K562 (cell line): Measurements from ENCODE around the gene TNFSF13. TPM values are rescaled to one million over a fixed set of nuclear protein-coding genes. Genes with fewer than 3 reads are reported as not detected.
A peak's percentile ranks its signal among the peaks of the same experiment; 100 is the strongest.

Source experiments
- ATF7 ChIP-seq: fragments of 450-650 bp; IDR thresholded peaks from 2 replicates; pipeline ENCODE4 v1.7.1; 2014; ENCODE audit warnings: mild to moderate bottlenecking, moderate library complexity
- BDP1 ChIP-seq: IDR thresholded peaks from 3 replicates; pipeline ENCODE4 v1.6.1; 2011; ENCODE audit not compliant: insufficient read length, insufficient read depth
- CEBPB ChIP-seq: fragments of 450-650 bp; IDR thresholded peaks from 2 replicates; pipeline ENCODE4 v1.6.1; 2016; ENCODE audit warnings: missing genetic modification characterization, missing compliant biosample characterization
- EP400 ChIP-seq: fragments of 450-650 bp; IDR thresholded peaks from 2 replicates; pipeline ENCODE4 v1.6.1; 2017; ENCODE audit warnings: antibody characterized with exemption, mild to moderate bottlenecking, moderate library complexity
- ETV1 ChIP-seq: fragments of 450-650 bp; conservative IDR thresholded peaks from 2 replicates; pipeline ENCODE4 v1.6.1; 2016; ENCODE audit warnings: missing genetic modification characterization, control low read depth, low read depth, missing compliant biosample characterization
- MXI1 ChIP-seq: IDR thresholded peaks from 2 replicates; pipeline ENCODE4 v1.6.1; 2011; ENCODE audit warnings: low read depth, mild to moderate bottlenecking, improper control_type of control experiment, low read length
- PTTG1 ChIP-seq: fragments of 450-650 bp; IDR thresholded peaks from 2 replicates; pipeline ENCODE4 v1.6.1; 2016; ENCODE audit warnings: low read depth, mild to moderate bottlenecking, missing genetic modification characterization, missing compliant biosample characterization
- RBFOX2 ChIP-seq: fragments of 200-400 bp; formaldehyde crosslinking; IDR thresholded peaks from 2 replicates; pipeline ENCODE4 v1.6.1; 2017; ENCODE audit warnings: low read depth, mild to moderate bottlenecking, low read length, moderate library complexity
- RBM34 ChIP-seq: fragments of 200-400 bp; formaldehyde crosslinking; IDR thresholded peaks from 2 replicates; pipeline ENCODE4 v1.6.1; 2018; ENCODE audit warnings: low read length, borderline replicate concordance; ENCODE audit not compliant: insufficient read depth
- SNRNP70 ChIP-seq: fragments of 200-400 bp; formaldehyde crosslinking; optimal IDR thresholded peaks from 2 replicates; pipeline ENCODE3; 2017; ENCODE audit warnings: low read depth, low read length
- ZNF436 ChIP-seq: fragments of 250-450, 450-650 bp; sonication (Bioruptor Pico); formaldehyde crosslinking; IDR thresholded peaks from 2 replicates; pipeline ENCODE4 v1.7.0; 2020; ENCODE audit warnings: mild to moderate bottlenecking
- polyA plus RNA-seq, 8 experiments: library from polyadenylated mRNA; depleted of rRNA in 4 of 8; stranded (reverse) in 5 of 8; unstranded in 3 of 8; fragments of >200 nt; fragmentation: Nextera tagmentation in 2 of 8; fragmentation: Illumina TruSeq in 1 of 8; extraction: Ambion mirVana in 2 of 8; extraction: Trizol in 1 of 8; gene quantifications; 2 replicates each; pipeline versions ENCODE4 v1.2.1 to v1.2.3, GENCODE V29; 2011 to 2014; ENCODE audit warnings: inconsistent platforms in 1 of 8, missing spikeins in 1 of 8
- total RNA-seq, 7 experiments: library from RNA; depleted of rRNA in 6 of 7; stranded (reverse); fragments of >200 nt in 6 of 7; fragmentation: Illumina TruSeq in 2 of 7; extraction: Trizol in 2 of 7; gene quantifications; 2 replicates each; pipeline versions ENCODE4 v1.2.1 to v1.2.3, GENCODE V29; 2011 to 2021; ENCODE audit warnings: low replicate concordance in 1 of 7
- TF ChIP-seq, protein P1 (sequence below): fragments of 250-450 bp; sonication (Bioruptor Pico); IDR thresholded peaks from 2 replicates; pipeline ENCODE4 v1.8.0; 2021; ENCODE audit warnings: borderline replicate concordance, mild to moderate bottlenecking, moderate library complexity; ENCODE audit not compliant: poor library complexity, severe bottlenecking
- TF ChIP-seq, protein P2 (sequence below): fragments of 450-650 bp; IDR thresholded peaks from 2 replicates; pipeline ENCODE4 v1.6.1; 2016; ENCODE audit warnings: mild to moderate bottlenecking
- TF ChIP-seq, protein P3 (sequence below): fragments of 450-650 bp; formaldehyde crosslinking; IDR thresholded peaks from 2 replicates; pipeline ENCODE4 v1.4.0; 2022; ENCODE audit warnings: missing genetic modification characterization
- TF ChIP-seq, protein P4 (sequence below), 2 experiments: IDR thresholded peaks; 2 replicates each; pipeline ENCODE4 v1.6.1; 2011; ENCODE audit warnings: borderline replicate concordance in 1 of 2, control low read depth in 1 of 2, low read depth in 1 of 2, low read length in 1 of 2, mild to moderate bottlenecking in 1 of 2, mixed read lengths in 1 of 2, moderate library complexity in 1 of 2; ENCODE audit not compliant: insufficient read depth in 1 of 2, insufficient read length in 1 of 2, poor library complexity in 1 of 2, severe bottlenecking in 1 of 2; ENCODE audit errors: extremely low read depth in 1 of 2
- TF ChIP-seq, protein P5 (sequence below), 2 experiments: fragments of 450-650 bp in 1 of 2; sonication (generic) in 1 of 2; formaldehyde crosslinking in 1 of 2; IDR thresholded peaks in 1 of 2; conservative IDR thresholded peaks in 1 of 2; 2 replicates each; pipeline versions ENCODE4 v1.6.1 to v1.8.1; 2016 to 2023; ENCODE audit warnings: mild to moderate bottlenecking in 2 of 2, moderate library complexity in 2 of 2, inconsistent platforms in 1 of 2, missing genetic modification reagents in 1 of 2
- TF ChIP-seq, protein P6 (sequence below): sonication (generic); formaldehyde crosslinking; IDR thresholded peaks from 2 replicates; pipeline ENCODE4 v1.9.0; 2022; ENCODE audit warnings: mild to moderate bottlenecking, missing genetic modification reagents
- TF ChIP-seq, protein P7 (sequence below): sonication (generic); formaldehyde crosslinking; IDR thresholded peaks from 2 replicates; pipeline ENCODE4 v1.8.0; 2022; ENCODE audit warnings: mild to moderate bottlenecking, missing genetic modification reagents

Gene TNFSF13
- total and polyA plus RNA-seq, 9 of the 15 experiments (the other 6 are each of a cell fraction or from before 2014, with no cell fraction given), result 0.04 to 0.51 (median 0.19) TPM; not detected in 1

DNA sequence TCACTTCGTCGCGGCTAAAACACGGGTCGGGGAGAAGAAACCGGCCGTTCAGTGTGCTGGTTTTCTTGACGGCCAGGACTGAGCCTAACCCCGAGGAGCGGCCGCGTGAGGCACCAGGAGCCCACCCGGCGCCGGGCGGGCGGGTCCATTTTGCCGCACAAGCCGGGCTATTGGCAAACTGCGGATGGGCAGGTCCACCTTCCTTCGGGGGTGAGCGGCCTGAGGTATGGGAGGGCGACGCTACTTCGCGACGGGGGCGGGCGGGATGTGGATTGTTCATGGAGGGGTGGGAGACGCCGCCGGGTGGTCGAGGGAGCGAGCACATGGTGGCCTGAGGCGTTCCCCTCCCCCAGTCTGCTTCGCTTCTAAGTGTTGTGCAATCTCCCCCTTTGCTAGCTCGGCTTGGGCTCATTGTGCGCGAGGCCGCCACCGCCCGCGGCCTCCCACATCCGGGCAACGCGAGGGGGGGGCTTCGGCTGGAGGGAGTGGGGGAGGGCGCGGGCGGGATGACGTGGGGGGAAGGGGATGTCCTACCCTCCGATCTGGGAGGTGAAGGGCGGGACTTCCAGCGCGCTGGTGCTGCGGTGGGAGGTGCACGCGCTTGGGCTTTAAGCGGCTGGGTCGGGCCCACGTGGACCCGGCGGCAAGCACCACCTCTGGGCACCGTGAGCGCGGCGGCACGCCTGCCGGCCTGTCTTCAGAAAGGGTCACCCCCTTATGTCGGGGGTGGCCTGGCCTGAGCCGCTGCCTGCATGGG, 15.0 kb downstream of the TNFSF13 start (continued):
- TF ChIP-seq, protein P1, sequence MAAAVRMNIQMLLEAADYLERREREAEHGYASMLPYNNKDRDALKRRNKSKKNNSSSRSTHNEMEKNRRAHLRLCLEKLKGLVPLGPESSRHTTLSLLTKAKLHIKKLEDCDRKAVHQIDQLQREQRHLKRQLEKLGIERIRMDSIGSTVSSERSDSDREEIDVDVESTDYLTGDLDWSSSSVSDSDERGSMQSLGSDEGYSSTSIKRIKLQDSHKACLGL (CRISPR knock-in tag), result peak; percentile 84
- TF ChIP-seq ZNF436 (CRISPR knock-in tag) (no peak), MXI1 (peak; percentile 87), ETV1 (peak; percentile 89), EP400 (peak; percentile 79), ATF7 (peak; percentile 70), SNRNP70 (peak; percentile 27), PTTG1 (tag) (no peak), CEBPB (tag) (peak; percentile 98), RBM34 (no peak), RBFOX2 (peak; percentile 90), BDP1 (no peak)
- TF ChIP-seq, protein P2, sequence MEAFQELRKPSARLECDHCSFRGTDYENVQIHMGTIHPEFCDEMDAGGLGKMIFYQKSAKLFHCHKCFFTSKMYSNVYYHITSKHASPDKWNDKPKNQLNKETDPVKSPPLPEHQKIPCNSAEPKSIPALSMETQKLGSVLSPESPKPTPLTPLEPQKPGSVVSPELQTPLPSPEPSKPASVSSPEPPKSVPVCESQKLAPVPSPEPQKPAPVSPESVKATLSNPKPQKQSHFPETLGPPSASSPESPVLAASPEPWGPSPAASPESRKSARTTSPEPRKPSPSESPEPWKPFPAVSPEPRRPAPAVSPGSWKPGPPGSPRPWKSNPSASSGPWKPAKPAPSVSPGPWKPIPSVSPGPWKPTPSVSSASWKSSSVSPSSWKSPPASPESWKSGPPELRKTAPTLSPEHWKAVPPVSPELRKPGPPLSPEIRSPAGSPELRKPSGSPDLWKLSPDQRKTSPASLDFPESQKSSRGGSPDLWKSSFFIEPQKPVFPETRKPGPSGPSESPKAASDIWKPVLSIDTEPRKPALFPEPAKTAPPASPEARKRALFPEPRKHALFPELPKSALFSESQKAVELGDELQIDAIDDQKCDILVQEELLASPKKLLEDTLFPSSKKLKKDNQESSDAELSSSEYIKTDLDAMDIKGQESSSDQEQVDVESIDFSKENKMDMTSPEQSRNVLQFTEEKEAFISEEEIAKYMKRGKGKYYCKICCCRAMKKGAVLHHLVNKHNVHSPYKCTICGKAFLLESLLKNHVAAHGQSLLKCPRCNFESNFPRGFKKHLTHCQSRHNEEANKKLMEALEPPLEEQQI, result no peak
- TF ChIP-seq, protein P3, sequence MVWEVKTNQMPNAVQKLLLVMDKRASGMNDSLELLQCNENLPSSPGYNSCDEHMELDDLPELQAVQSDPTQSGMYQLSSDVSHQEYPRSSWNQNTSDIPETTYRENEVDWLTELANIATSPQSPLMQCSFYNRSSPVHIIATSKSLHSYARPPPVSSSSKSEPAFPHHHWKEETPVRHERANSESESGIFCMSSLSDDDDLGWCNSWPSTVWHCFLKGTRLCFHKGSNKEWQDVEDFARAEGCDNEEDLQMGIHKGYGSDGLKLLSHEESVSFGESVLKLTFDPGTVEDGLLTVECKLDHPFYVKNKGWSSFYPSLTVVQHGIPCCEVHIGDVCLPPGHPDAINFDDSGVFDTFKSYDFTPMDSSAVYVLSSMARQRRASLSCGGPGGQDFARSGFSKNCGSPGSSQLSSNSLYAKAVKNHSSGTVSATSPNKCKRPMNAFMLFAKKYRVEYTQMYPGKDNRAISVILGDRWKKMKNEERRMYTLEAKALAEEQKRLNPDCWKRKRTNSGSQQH, result no peak
- TF ChIP-seq, protein P4, sequence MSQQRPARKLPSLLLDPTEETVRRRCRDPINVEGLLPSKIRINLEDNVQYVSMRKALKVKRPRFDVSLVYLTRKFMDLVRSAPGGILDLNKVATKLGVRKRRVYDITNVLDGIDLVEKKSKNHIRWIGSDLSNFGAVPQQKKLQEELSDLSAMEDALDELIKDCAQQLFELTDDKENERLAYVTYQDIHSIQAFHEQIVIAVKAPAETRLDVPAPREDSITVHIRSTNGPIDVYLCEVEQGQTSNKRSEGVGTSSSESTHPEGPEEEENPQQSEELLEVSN (IDR thresholded peaks at IDR 0.05; ENCODE audit: borderline replicate concordance in 1 of 2, extremely low read depth in 1 of 2, insufficient read depth in 1 of 2, insufficient read length in 1 of 2, low read depth in 1 of 2, low read length in 1 of 2, poor library complexity in 1 of 2, severe bottlenecking in 1 of 2), result peak in 1 of 2 experiments; percentile 36
- TF ChIP-seq, protein P5, sequence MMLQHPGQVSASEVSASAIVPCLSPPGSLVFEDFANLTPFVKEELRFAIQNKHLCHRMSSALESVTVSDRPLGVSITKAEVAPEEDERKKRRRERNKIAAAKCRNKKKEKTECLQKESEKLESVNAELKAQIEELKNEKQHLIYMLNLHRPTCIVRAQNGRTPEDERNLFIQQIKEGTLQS (IDR thresholded peaks at IDR 0.05), result peak; percentile 47; the same call in 1 of the 2 replicates
- TF ChIP-seq, protein P5 (CRISPR knock-in tag; conservative IDR thresholded peaks at IDR 0.05), result no peak
- TF ChIP-seq, protein P6, sequence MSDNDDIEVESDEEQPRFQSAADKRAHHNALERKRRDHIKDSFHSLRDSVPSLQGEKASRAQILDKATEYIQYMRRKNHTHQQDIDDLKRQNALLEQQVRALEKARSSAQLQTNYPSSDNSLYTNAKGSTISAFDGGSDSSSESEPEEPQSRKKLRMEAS (CRISPR knock-in tag), result peak; percentile 88
- TF ChIP-seq, protein P7, sequence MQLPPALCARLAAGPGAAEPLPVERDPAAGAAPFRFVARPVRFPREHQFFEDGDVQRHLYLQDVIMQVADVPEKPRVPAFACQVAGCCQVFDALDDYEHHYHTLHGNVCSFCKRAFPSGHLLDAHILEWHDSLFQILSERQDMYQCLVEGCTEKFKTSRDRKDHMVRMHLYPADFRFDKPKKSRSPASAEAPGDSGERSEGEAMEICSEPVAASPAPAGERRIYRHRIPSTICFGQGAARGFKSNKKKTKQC (CRISPR knock-in tag), result peak; percentile 30; the same call in 1 of the 2 replicates
